WERI-Rb-1 (cell line): ENCODE measurements around the gene SKIDA1.
A peak's percentile ranks its signal among the peaks of the same experiment; 100 is the strongest.

Source experiments
- DNase-seq: peaks from one replicate; pipeline ENCODE4 v3.0.0-alpha.2; 2020
- H3K27ac ChIP-seq: fragments of 250-450 bp; sonication (Bioruptor Pico); 2 replicates; pipeline ENCODE4 v1.5.1; 2020; ENCODE audit warnings: mild to moderate bottlenecking, moderate library complexity
- H3K27me3 ChIP-seq: fragments of 250-450 bp; sonication (Bioruptor Pico); 2 replicates; pipeline ENCODE4 v1.5.1; 2021; ENCODE audit warnings: mild to moderate bottlenecking, low read depth, moderate library complexity; ENCODE audit not compliant: insufficient read depth, severe bottlenecking
- H3K36me3 ChIP-seq: fragments of 250-450 bp; sonication (Bioruptor Pico); 2 replicates; pipeline ENCODE4 v1.5.1; 2020; ENCODE audit warnings: mild to moderate bottlenecking, moderate library complexity
- H3K4me3 ChIP-seq: 2 replicates; pipeline ENCODE4 v1.5.1; 2011; ENCODE audit warnings: low read depth, mild to moderate bottlenecking, control low read depth, low read length
- H3K9me3 ChIP-seq: fragments of 250-450 bp; sonication (Bioruptor Pico); 2 replicates; pipeline ENCODE4 v1.5.1; 2021; ENCODE audit warnings: mild to moderate bottlenecking, moderate library complexity; ENCODE audit not compliant: severe bottlenecking
- TF ChIP-seq, protein P1 (sequence below): IDR thresholded peaks from 2 replicates; pipeline ENCODE4 v1.5.1; 2011; ENCODE audit warnings: low read depth, mild to moderate bottlenecking, control low read depth, inconsistent platforms, low read length

SKIDA1 gene

DNA sequence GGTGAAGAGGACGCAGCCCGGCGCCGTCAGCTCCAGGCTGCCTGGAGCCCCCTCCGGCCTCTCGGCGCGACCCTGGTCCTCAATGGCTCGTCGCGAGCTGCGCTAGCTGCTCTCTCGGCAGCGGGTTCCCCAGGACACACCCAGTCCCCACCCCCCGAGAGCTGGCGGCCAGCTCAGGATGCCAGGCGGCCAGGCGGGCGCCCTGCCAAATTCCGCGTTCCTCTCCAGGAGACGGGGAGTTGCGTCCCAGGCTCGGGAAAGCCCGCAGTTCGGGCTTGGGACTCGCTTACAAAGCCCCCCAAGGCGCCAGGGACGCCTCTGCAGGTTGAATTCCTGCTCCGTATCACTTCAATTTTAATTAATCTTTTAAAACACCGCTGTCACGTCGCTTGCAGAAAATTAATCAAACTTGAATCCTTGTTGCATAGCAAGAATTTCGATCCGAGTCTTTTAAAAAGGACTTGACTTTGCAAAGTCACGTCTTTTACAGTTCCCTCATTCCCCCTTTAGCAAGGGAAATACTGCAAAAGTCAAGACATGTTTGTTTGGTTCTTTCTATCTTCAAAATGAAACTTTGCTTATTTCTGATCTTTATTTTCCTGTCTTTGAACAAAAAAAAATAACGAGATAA lies 28.2 kb downstream of the SKIDA1 start:
- Histone ChIP-seq H3K4me3 (peak overlapping the region; percentile 78), H3K27me3 (no peaks in the 10 kb centered on the region), H3K36me3 (no peaks in the 10 kb centered on the region), H3K27ac (peak overlapping the region; percentile 87), H3K9me3 (no peaks in the 10 kb centered on the region)
- DNase-seq, result peak; percentile 60
- TF ChIP-seq, protein P1, sequence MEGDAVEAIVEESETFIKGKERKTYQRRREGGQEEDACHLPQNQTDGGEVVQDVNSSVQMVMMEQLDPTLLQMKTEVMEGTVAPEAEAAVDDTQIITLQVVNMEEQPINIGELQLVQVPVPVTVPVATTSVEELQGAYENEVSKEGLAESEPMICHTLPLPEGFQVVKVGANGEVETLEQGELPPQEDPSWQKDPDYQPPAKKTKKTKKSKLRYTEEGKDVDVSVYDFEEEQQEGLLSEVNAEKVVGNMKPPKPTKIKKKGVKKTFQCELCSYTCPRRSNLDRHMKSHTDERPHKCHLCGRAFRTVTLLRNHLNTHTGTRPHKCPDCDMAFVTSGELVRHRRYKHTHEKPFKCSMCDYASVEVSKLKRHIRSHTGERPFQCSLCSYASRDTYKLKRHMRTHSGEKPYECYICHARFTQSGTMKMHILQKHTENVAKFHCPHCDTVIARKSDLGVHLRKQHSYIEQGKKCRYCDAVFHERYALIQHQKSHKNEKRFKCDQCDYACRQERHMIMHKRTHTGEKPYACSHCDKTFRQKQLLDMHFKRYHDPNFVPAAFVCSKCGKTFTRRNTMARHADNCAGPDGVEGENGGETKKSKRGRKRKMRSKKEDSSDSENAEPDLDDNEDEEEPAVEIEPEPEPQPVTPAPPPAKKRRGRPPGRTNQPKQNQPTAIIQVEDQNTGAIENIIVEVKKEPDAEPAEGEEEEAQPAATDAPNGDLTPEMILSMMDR, result no peak

DNA sequence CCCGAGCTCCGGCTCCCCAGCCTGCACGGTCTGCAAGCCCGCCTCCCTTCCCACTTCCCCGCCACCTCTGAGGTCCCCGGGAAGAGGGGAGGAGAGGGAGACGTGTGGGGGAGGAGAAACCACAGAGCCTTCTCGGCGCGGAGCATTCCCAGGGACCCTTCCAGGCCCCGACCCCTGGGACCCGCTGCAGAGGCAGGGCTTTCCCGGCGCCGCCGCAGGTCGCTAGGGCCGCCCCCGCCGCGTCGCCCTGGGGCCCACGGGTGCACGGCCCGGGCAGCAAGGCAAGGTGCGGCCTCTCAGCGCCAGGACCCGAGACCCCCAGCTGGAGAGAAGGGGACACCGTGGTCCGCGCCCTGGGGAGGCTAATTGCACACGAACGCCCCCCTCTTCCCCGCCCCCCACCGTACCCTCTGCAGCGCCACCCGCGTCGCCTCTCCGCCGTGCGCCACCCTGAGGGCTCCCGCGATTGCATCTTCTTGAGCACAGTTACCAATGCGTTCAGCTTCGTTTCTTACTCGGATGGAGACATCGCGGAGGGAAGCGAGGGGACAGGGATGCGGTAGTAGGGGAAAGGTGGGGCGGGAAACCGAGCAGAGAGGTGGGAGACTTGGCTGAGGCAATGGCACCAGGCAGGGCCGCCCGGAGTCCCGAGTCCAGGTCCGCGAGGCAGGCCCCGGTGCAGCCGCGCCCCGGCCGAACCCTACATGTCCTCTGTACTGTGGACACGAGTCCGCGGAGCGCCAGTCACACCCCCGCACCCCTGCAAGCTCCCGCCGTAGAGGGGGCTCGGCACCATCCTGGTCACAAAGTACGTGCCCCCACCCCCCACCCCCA lies 28.9 kb downstream of the SKIDA1 start:
- Histone ChIP-seq H3K9me3 (no peaks in the 10 kb centered on the region), H3K4me3 (peak overlapping the region; percentile 78), H3K36me3 (no peaks in the 10 kb centered on the region), H3K27ac (peak overlapping the region; percentile 87), H3K27me3 (no peaks in the 10 kb centered on the region)
- DNase-seq, result peak; percentile 56
- TF ChIP-seq, protein P1, result peak; percentile 49

DNA sequence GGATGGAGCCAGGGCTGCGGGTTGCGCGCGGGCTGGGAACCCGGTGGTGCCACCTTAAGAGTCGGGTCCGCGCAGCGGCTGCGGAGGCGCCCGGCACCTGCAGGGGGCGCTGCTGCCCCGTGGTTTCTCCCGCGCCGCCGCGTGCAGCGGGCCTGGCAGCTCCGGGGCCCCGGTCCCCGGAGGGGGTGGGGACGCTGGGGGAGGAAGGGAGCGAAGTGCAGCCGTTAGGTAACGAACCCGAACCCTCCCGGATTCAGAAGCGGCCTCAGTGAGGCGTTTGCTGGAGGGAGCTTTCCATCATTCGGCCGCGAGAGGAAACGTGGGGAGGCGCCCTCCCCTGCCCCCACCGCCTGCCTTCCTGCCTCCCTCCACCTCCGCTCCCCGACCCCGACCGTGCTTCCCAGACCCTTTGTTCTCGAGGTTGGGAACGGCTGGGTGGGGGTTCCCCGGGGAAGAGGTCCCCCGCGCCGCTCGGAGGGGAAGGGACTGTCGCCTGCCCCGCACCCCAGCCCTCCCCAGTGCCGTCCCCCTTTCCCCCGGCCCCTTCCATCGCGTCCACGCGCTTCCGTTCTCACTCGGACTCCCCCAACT lies 29.6 kb downstream of the SKIDA1 start:
- peak; percentile 77 for DNase-seq
- H3K27ac ChIP-seq, result peak overlapping the region; percentile 87

DNA sequence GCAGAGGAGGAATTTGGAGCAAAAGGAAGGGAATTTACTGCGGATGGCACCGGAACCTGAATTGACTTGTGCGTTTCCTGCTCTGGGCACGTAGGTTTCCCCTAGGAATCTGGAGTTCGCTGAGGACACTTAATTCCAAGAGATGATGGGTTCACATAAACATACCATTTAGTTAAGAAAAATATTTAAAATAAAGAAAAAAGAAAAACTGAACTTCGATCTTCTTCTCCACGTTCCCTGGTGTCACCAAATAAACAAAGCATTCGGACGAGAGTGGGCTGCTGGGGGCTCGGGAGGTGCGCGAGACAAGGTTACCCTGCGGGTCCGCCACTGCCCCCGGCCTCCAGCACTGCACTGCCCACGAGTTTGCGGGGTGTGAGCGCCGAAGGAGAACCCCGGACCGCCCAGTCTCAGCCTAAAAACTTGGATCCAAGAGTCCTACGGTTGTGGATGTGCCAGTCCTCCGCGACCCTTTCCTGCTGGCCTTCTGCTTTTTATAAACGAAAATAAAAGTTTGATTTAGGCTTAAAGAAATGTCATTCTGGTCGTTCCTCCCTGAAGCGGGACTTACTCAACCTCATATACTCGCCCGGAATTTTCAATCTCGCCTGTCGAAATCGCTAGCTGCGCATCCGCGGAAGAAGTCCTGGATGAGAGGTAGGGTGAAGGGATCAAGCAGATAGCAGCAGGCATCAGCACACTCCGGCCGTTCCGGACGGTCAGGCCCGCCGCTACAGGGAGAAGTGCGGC lies 30.3 kb downstream of the SKIDA1 start:
- no peak overlapping the region for H3K27ac ChIP-seq
- TF ChIP-seq, protein P1, result no peak
- no peak for DNase-seq
- H3K27me3 ChIP-seq, result no peaks in the 10 kb centered on the region
- H3K9me3 ChIP-seq, result no peaks in the 10 kb centered on the region
- H3K4me3 ChIP-seq, result no peak overlapping the region; the same call in 1 of the 2 replicates
- no peaks in the 10 kb centered on the region for H3K36me3 ChIP-seq

More for the DNA sequence above, 29.6 kb downstream of the SKIDA1 start:
- H3K4me3 ChIP-seq, result peak overlapping the region; percentile 78
- H3K27me3 ChIP-seq, result no peaks in the 10 kb centered on the region
- H3K36me3 ChIP-seq, result no peaks in the 10 kb centered on the region
- no peaks in the 10 kb centered on the region for H3K9me3 ChIP-seq
- TF ChIP-seq, protein P1, result peak; percentile 78

DNA sequence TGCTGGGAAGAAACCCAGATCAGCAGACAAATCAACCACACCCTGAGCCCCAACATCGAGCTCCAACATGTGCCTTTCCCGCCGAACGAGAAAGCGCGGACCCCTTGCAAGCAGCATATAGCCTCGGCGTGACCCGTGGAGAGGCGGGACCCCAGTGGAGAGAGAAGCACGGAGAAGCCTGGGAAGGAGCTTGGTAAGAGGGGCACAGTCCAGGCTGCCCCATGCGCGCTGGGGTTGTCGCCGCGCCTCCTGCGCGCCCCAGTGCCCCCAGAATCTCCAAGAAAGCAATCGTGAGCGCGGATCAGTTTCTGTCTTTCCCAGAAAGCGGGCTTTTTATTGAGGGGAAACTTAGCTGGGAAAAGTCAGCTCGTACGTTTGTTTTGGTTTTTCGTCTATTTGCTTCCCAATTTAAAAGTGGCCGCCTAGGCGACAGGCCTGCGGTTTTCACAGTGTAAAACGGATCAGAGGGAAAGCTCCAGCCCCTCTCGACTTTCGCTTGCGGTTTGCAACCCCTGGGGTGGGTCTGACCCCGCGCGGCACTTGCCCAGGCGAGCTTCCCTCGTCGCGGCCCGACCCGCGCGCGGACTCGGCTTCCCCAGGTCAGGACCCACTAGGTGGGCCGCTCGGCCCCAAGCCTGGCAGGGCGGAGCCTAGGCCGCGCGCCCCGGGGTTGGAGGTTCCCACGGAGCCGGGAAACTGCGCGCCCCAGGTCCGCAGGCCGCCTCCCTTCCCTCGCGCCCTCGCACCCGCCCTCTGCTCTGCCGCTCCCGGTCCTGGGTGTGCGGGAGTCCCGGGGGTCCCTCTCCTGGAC lies 31.1 kb downstream of the SKIDA1 start:
- no peak overlapping the region for H3K27ac ChIP-seq
- H3K27me3 ChIP-seq, result no peaks in the 10 kb centered on the region
- no peak for DNase-seq
- no peaks in the 10 kb centered on the region for H3K36me3 ChIP-seq
- TF ChIP-seq, protein P1, result no peak
- no peaks in the 10 kb centered on the region for H3K9me3 ChIP-seq
- no peak overlapping the region for H3K4me3 ChIP-seq
